ENCODE data around the gene WWC2.

DNA sequence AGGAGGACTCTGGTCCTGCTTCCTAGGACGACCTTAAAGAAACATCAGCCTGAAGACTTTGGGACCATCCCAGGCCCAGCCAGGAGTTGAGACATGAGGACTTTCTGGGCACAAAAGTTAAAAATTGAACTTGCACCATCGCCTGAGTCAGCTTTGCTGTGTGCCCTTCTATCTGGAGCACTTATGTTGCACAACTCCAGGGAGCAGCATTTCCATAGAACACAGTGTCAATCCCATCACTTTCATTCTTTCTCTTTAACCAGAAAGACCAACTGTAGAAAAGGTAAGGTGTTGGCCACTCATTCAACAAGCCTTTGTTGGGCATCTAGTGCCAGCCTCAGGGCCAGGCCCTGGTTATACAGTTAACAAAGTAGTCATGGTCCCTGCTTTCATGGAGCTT lies 231.8 kb downstream of the WWC2 start:
- TF ChIP-seq, protein P1, sequence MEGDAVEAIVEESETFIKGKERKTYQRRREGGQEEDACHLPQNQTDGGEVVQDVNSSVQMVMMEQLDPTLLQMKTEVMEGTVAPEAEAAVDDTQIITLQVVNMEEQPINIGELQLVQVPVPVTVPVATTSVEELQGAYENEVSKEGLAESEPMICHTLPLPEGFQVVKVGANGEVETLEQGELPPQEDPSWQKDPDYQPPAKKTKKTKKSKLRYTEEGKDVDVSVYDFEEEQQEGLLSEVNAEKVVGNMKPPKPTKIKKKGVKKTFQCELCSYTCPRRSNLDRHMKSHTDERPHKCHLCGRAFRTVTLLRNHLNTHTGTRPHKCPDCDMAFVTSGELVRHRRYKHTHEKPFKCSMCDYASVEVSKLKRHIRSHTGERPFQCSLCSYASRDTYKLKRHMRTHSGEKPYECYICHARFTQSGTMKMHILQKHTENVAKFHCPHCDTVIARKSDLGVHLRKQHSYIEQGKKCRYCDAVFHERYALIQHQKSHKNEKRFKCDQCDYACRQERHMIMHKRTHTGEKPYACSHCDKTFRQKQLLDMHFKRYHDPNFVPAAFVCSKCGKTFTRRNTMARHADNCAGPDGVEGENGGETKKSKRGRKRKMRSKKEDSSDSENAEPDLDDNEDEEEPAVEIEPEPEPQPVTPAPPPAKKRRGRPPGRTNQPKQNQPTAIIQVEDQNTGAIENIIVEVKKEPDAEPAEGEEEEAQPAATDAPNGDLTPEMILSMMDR (IDR thresholded peaks at IDR 0.05): no peak
- TF ChIP-seq POLR2A (IDR thresholded peaks at IDR 0.05): no peak
- no peak for TF ChIP-seq EP300 (IDR thresholded peaks at IDR 0.05)
